Heart right ventricle (tissue), 16 donors: Measurements from ENCODE around the gene OMP. TPM values are rescaled to one million over a fixed set of nuclear protein-coding genes. Genes with fewer than 3 reads are reported as not detected.

Source experiments
- ATAC-seq, 8 donors: fragments of 200-7000 bp; cut with Tn5 transposase; one replicate each; pipeline ENCODE4 v1.9.1; 2020; ENCODE audit warnings: mild to moderate bottlenecking in 8 of 8, moderate library complexity in 8 of 8, moderate number of reproducible peaks in 1 of 8
- DNase-seq, 2 donors: peaks; one replicate each; pipeline ENCODE4 v3.0.0-alpha.2; 2020
- H3K27ac ChIP-seq, 10 donors: fragments of 200-600 bp; sonication (generic) in 2 of 10; one replicate each; pipeline versions ENCODE4 v1.5.0 to v1.8.0; 2020 to 2022; ENCODE audit warnings: mild to moderate bottlenecking in 3 of 10
- H3K27me3 ChIP-seq, 7 donors: fragments of 200-600 bp; one replicate each; pipeline ENCODE4 v1.8.0; 2021 to 2022; ENCODE audit warnings: mild to moderate bottlenecking in 2 of 7
- H3K36me3 ChIP-seq, 9 donors: fragments of 200-600 bp; sonication (generic) in 1 of 9; one replicate each; pipeline versions ENCODE4 v1.5.0 to v1.8.0; 2020 to 2022; ENCODE audit warnings: mild to moderate bottlenecking in 2 of 9
- H3K4me1 ChIP-seq, 9 donors: fragments of 200-600 bp; sonication (generic) in 1 of 9; one replicate each; pipeline versions ENCODE4 v1.5.0 to v1.8.0; 2020 to 2022; ENCODE audit warnings: mild to moderate bottlenecking in 4 of 9
- H3K4me3 ChIP-seq, 10 donors: fragments of 200-600 bp; sonication (generic) in 2 of 10; one replicate each; pipeline versions ENCODE4 v1.5.0 to v1.8.0; 2020 to 2022; ENCODE audit warnings: mild to moderate bottlenecking in 7 of 10, moderate library complexity in 2 of 10
- H3K9me3 ChIP-seq, 11 donors: fragments of 200-600 bp in 10 of 11; sonication (generic) in 2 of 11; one replicate each; pipeline versions ENCODE4 v1.5.0 to v1.8.0; 2013 to 2022; ENCODE audit warnings: mild to moderate bottlenecking in 2 of 11, control low read depth in 1 of 11, moderate library complexity in 1 of 11
- WGBS, 2 donors: extraction: QIAGEN DNeasy Blood & Tissue Kit; methylation state at CpG; one replicate each; pipeline ENCODE4 v1.1.7; 2013; ENCODE audit warnings: inconsistent platforms in 1 of 2; 5-methylcytosine and 5-hydroxymethylcytosine counted together
- intact Hi-C, 10 donors: fragments of 100-400 bp; cut with DNase I; formaldehyde crosslinking; loops; one replicate each; pipeline versions ENCODE4 v1.11.1 to v1.14.2; 2022
- polyA plus RNA-seq, 2 donors: library from polyadenylated mRNA; stranded (reverse); fragments of 200-250 nt; gene quantifications; one replicate each; pipeline ENCODE4 v1.2.3, GENCODE V29; 2013
- total RNA-seq, 10 donors: library from RNA; stranded (reverse); fragmentation: NEBNext Ultra II Directional in 3 of 10; extraction: Animal tissue kit (Norgen Biotek cat#: 25700) in 3 of 10; gene quantifications; one replicate each; pipeline versions ENCODE4 v1.2.1 to v1.2.4, GENCODE V29; 2021 to 2023
- TF ChIP-seq, protein P1 (sequence below), 9 donors: fragments of 200-600 bp; sonication (generic) in 2 of 9; IDR thresholded peaks; one replicate each; pipeline versions ENCODE4 v1.5.0 to v1.8.0; 2021 to 2022; ENCODE audit warnings: antibody characterized with exemption in 9 of 9, mild to moderate bottlenecking in 5 of 9, moderate library complexity in 1 of 9
- donor health status: Arrhythmogenic right ventricular cardiomyopathy.
- donor health status: ischemic (EF 13 %, LVEDD 7.1; RV severe dilation, severe dysfunction).
- donor health status: healthy with polysubstance abuse.
- donor health status: DM: no; HTN: yes; CAD: no.
- donor health status: DM: no; HTN: no; CAD: no.
- donor health status: ischemic (EF 25% LVEDD 6.9; RV normal size, moderate dysfunction).
- donor health status: ischemic (EF 25% LVEDD 5.7; RV mildly dilated, moderate dysfunction).
- donor health status: healthy.
- donor health status: DM: yes; HTN: yes; CAD: no.
- donor health status: Ischemic cardiomyopathy.
- donor health status: ischemic (EF 35%, LVEDD 5.7; RV mildly dilated, moderate dysfunction).
- donor health status: nonischemic (EF 11% LVEDD 7.7; RV severe dilation, severe dysfunction).
- donor health status: DM: yes; HTN: yes; CAD: no.
- donor health status: PGD.
- donor health status: ischemic (EF 29% LVEDD 5.4; RV normal size, mild dysfunction).
- donor health status: nonischemic (EF 23%, LVEDD 6.1; RV moderate dilation, normal function).

Gene OMP
- total and polyA plus RNA-seq, 12 donors, result 0.58 TPM; not detected in 11

DNA sequence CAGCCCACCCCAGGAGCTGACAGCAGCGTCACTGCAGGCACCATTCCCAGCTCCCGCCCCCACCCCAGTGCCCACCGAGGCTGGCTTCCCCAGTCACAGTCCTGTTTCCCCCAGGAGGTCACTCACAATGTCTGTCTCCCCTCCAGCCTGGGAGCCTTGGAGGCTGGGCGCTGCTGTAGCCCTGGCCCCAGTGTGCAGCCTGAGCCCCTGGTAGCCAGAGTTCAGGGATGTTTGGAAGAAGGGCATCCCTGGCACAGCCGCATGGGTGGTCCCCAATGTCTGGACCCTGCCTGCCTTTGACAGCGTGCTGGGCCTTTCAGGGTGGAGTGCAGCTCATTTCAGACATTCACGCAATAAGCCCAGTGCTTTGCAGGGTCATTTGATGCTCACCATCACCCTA lies 31.6 kb upstream of the OMP start:
- Histone ChIP-seq H3K4me3 (no peak overlapping the region), H3K4me1 (peaks cover 9 to 47% (median 32%) of the 10 kb centered on the region in 9 donors), H3K9me3 (no peaks in the 10 kb centered on the region), H3K27ac (no peak overlapping the region), H3K36me3 (no peaks in the 10 kb centered on the region), H3K27me3 (no peaks in the 10 kb centered on the region)
- DNase-seq (no peak), ATAC-seq (no peak)
- intact Hi-C loops, result no loop called here
- 84 to 85% methylated on average over 7 of the region's 7 CpGs for WGBS, 2 donors
- TF ChIP-seq, protein P1, sequence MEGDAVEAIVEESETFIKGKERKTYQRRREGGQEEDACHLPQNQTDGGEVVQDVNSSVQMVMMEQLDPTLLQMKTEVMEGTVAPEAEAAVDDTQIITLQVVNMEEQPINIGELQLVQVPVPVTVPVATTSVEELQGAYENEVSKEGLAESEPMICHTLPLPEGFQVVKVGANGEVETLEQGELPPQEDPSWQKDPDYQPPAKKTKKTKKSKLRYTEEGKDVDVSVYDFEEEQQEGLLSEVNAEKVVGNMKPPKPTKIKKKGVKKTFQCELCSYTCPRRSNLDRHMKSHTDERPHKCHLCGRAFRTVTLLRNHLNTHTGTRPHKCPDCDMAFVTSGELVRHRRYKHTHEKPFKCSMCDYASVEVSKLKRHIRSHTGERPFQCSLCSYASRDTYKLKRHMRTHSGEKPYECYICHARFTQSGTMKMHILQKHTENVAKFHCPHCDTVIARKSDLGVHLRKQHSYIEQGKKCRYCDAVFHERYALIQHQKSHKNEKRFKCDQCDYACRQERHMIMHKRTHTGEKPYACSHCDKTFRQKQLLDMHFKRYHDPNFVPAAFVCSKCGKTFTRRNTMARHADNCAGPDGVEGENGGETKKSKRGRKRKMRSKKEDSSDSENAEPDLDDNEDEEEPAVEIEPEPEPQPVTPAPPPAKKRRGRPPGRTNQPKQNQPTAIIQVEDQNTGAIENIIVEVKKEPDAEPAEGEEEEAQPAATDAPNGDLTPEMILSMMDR (IDR thresholded peaks at IDR 0.05), result no peak

DNA sequence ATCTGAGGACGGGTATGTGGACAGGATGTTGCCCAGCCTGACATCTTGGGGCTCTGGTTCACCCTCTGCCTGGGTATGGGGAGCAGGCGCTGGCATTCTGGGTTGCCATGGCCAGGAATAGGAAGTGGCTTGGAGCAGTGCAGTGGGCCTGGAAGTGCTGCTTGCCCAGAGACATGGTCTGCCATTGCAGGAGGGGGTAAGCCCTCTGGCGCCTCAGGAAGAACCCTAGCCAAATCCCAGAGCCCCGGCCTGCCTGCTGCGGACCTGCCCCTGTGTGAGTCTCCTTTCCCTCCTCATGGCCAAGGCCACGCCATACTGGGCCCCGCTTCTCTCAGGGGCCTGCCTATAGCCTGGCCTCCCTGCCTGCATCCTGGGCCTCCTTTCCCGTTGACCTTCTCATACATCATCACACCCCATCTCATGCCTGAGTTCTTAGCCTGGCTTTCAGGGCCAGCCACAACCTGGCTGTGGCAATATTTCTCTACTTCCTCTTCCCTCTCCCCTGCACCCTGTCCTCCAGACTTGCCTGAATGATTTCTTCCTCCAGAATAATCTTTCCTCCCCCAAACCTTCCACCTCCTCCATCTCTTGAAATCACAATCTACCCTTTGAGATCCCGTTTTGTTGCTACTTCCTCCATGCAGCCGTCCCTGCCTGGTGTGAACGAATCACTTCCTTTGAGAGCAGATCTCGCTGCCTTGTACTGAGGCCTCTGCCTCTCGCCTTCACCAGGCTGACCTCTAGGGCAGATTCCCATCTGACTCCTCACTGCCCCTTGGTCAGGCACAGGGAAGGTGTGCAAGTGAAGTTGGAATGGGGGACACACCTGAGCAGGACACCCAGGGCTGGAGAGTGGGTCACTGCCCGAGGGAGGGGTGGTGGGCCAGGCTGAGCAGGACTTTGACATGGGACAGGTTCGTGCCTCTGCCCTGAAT lies 30.7 kb upstream of the OMP start:
- Histone ChIP-seq H3K4me1 (peaks cover 7 to 47% (median 29%) of the 10 kb centered on the region in 9 donors), H3K27me3 (no peaks in the 10 kb centered on the region), H3K4me3 (no peak overlapping the region), H3K36me3 (no peaks in the 10 kb centered on the region), H3K27ac (peak overlapping the region in 8 of 10 donors; percentile 67 to 89 (median 74)), H3K9me3 (no peaks in the 10 kb centered on the region)
- TF ChIP-seq, protein P1 (IDR thresholded peaks at IDR 0.05), result no peak
- 83 to 84% methylated on average over 15 of the region's 15 CpGs for WGBS, 2 donors
- DNase-seq, result no peak
- intact Hi-C loops, result no loop called here
- ATAC-seq, result no peak

DNA sequence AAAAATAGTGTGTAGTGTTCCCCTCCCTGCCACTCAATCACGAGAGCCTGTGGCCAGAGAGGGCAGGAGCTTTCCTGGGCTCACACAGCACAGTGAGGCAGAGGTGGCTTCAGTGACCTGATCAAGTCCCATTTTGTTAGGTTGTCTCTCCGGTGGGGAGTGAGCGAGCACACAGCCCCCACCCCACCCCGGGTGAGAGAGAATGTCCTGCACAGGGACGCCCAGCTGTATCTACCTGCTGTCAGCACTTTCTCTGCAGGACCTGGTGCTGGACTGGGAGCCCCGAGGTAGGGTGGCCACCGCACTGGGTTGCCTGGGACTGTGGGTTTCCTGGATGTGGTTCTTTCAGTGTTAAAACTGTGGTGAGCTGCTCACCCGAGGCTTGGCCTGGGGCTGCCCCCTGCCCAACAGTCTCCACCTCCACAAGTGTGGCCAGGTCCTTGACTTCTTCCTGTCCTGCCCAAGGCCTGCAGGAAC lies 29.8 kb upstream of the OMP start:
- Histone ChIP-seq H3K4me1 (peaks cover 7 to 44% (median 26%) of the 10 kb centered on the region in 9 donors), H3K36me3 (no peaks in the 10 kb centered on the region), H3K9me3 (peaks cover 0 to under 1% (median 0%) of the 10 kb centered on the region in 11 donors), H3K27me3 (no peaks in the 10 kb centered on the region), H3K4me3 (no peak overlapping the region), H3K27ac (peak overlapping the region; percentile 56 to 89 (median 71))
- TF ChIP-seq, protein P1 (IDR thresholded peaks at IDR 0.05), result no peak
- ATAC-seq, result peak in 3 of 8 donors; percentile 5 to 9 (median 9)
- intact Hi-C loops, result no loop called here
- DNase-seq, result no peak
- 62 to 77% methylated on average over 8 of the region's 8 CpGs for WGBS, 2 donors

DNA sequence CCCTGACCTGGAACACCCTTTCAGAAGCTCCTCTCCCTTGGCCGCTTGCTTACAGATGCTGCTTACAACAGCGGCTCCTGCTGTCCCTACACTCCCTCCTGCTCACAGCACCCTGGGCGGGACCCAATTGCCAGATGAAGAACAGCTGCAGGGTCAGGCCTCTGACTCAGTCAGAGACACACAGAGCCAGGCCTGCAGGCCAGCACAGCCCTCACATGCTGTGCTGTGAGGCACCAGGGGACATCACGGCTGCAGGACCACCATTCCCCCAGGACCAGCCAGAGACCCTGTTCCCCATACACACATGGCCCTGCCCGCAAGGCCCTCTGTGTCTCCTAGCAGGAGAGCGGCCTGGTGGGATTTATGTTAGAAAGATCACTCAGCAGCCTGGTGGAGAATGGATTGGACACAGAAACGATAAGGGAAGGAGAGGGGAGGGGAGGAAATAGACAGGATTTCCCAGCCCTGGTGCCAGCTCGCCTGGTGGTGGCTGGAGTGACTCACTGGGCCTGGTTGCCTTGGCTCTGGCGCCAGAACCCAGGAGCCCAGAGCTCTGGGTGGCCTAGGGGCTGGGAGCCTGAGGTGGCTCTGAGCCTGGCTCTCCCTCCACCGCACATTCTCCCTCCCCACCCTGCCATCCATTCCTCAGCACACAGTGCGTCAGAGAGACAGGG lies 29.2 kb upstream of the OMP start:
- intact Hi-C loops, result no loop called here
- 54 to 57% methylated on average over 11 of the region's 11 CpGs for WGBS, 2 donors

More for the DNA sequence above, 29.2 kb upstream of the OMP start:
- TF ChIP-seq, protein P1 (IDR thresholded peaks at IDR 0.05), result peak in 7 of 9 donors; percentile 11 to 65 (median 39)
- Histone ChIP-seq H3K27ac (peak overlapping the region; percentile 56 to 89 (median 74)), H3K9me3 (peaks cover 0 to 6% (median 0%) of the 10 kb centered on the region in 11 donors), H3K4me3 (no peak overlapping the region), H3K4me1 (peaks cover 7 to 38% (median 23%) of the 10 kb centered on the region in 9 donors), H3K27me3 (no peaks in the 10 kb centered on the region), H3K36me3 (no peaks in the 10 kb centered on the region)
- DNase-seq (peak; percentile 79 to 82), ATAC-seq (peak; percentile 92 to 98 (median 96))
